GM23338 (cell line): Measurements from ENCODE around the gene CMSS1. TPM values are rescaled to one million over a fixed set of nuclear protein-coding genes. Genes with fewer than 3 reads are reported as not detected.

Experiments
- ATAC-seq: fragments of 200-7000 bp; cut with Tn5 transposase; 3 replicates; pipeline ENCODE4 v1.9.1; 2020
- DNase-seq: peaks from one replicate; pipeline ENCODE4 v3.0.0-alpha.2; 2015; ENCODE audit warnings: low spot score
- H2AFZ ChIP-seq: fragments of 200-600 bp; sonication (generic); 2 replicates; pipeline ENCODE4 v1.8.0; 2016; ENCODE audit warnings: antibody characterized with exemption, mild to moderate bottlenecking, moderate library complexity
- H3F3A ChIP-seq: fragments of 200-600 bp; sonication (generic); replicated peaks from 2 replicates; pipeline ENCODE4 v1.8.0; 2017; ENCODE audit warnings: antibody characterized with exemption, mixed run types, low read depth
- H3K27ac ChIP-seq: fragments of 200-600 bp; sonication (generic); 2 replicates; pipeline ENCODE4 v1.6.1; 2016; ENCODE audit warnings: low read depth
- H3K27me3 ChIP-seq: fragments of 200-600 bp; sonication (generic); 2 replicates; pipeline ENCODE4 v1.8.0; 2016; ENCODE audit warnings: mild to moderate bottlenecking, mixed run types, moderate library complexity; ENCODE audit not compliant: insufficient read depth
- H3K36me3 ChIP-seq: fragments of 200-600 bp; sonication (generic); 2 replicates; pipeline ENCODE4 v1.8.0; 2016; ENCODE audit warnings: mild to moderate bottlenecking; ENCODE audit not compliant: insufficient read depth
- H3K4me1 ChIP-seq: fragments of 200-600 bp; sonication (generic); 2 replicates; pipeline ENCODE4 v1.8.0; 2016; ENCODE audit warnings: mild to moderate bottlenecking, moderate library complexity; ENCODE audit not compliant: insufficient read depth
- H3K4me2 ChIP-seq: fragments of 200-600 bp; sonication (generic); 2 replicates; pipeline ENCODE4 v1.7.1; 2017; ENCODE audit warnings: mixed run types
- H3K4me3 ChIP-seq: fragments of 200-600 bp; sonication (generic); 2 replicates; pipeline ENCODE4 v1.6.1; 2016; ENCODE audit warnings: mixed run types
- H3K79me2 ChIP-seq: fragments of 200-600 bp; sonication (generic); replicated peaks from 2 replicates; pipeline ENCODE4 v1.8.0; 2017; ENCODE audit warnings: mild to moderate bottlenecking; ENCODE audit not compliant: insufficient read depth
- H3K9me2 ChIP-seq: fragments of 200-600 bp; sonication (generic); 2 replicates; pipeline ENCODE4 v1.8.0; 2017; ENCODE audit not compliant: insufficient read depth
- H4K20me1 ChIP-seq: fragments of 200-600 bp; sonication (generic); replicated peaks from 2 replicates; pipeline ENCODE4 v1.8.0; 2017; ENCODE audit warnings: mild to moderate bottlenecking; ENCODE audit not compliant: insufficient read depth
- H3K27ac Mint-ChIP-seq: 2 replicates; pipeline ENCODE4 v1.8.0; 2020; ENCODE audit warnings: inconsistent platforms, mild to moderate bottlenecking, moderate library complexity, mixed read lengths
- H3K27me3 Mint-ChIP-seq: 3 replicates; pipeline ENCODE4 v1.8.0; 2022; ENCODE audit warnings: low read depth, mild to moderate bottlenecking, moderate library complexity, mixed read lengths, inconsistent platforms; ENCODE audit not compliant: insufficient read depth, poor library complexity
- H3K36me3 Mint-ChIP-seq: 3 replicates; pipeline ENCODE4 v1.8.0; 2021; ENCODE audit warnings: low read depth, mild to moderate bottlenecking, inconsistent platforms, moderate library complexity, mixed read lengths
- H3K4me1 Mint-ChIP-seq: 3 replicates; pipeline ENCODE4 v1.8.0; 2020; ENCODE audit warnings: mild to moderate bottlenecking, inconsistent platforms, mixed read lengths
- H3K4me3 Mint-ChIP-seq: 3 replicates; pipeline ENCODE4 v1.8.0; 2021; ENCODE audit warnings: moderate library complexity, mild to moderate bottlenecking, inconsistent platforms, mixed read lengths
- H3K9me3 Mint-ChIP-seq: 3 replicates; pipeline ENCODE4 v1.8.0; 2020; ENCODE audit warnings: moderate library complexity, mild to moderate bottlenecking, inconsistent platforms, mixed read lengths
- EZH2phosphoT487 ChIP-seq: fragments of 200-600 bp; sonication (generic); IDR thresholded peaks from one replicate; pipeline ENCODE4 v1.8.1; 2018; ENCODE audit warnings: antibody characterized with exemption; ENCODE audit not compliant: unreplicated experiment
- JUNB ChIP-seq: IDR thresholded peaks from one replicate; pipeline ENCODE4 v1.6.1; 2016; ENCODE audit warnings: antibody characterized with exemption; ENCODE audit not compliant: unreplicated experiment
- NANOG ChIP-seq: IDR thresholded peaks from 2 replicates; pipeline ENCODE4 v1.6.1; 2016; ENCODE audit warnings: antibody characterized with exemption, borderline replicate concordance
- POLR2AphosphoS5 ChIP-seq: IDR thresholded peaks from 2 replicates; pipeline ENCODE4 v1.6.1; 2016; ENCODE audit warnings: antibody characterized with exemption, low read depth
- ZNF114 ChIP-seq: fragments of 250-450 bp; sonication (Bioruptor Pico); IDR thresholded peaks from 2 replicates; pipeline ENCODE4 v1.5.0; 2020; ENCODE audit warnings: mild to moderate bottlenecking, moderate library complexity
- ZNF331 ChIP-seq: fragments of 250-450 bp; sonication (Bioruptor Pico); IDR thresholded peaks from 2 replicates; pipeline ENCODE4 v1.5.0; 2020; ENCODE audit warnings: low read depth, mild to moderate bottlenecking, moderate library complexity
- polyA plus RNA-seq: library from polyadenylated mRNA; unstranded; fragments of >200 nt; fragmentation: Nextera tagmentation; extraction: Ambion mirVana; gene quantifications from 2 replicates; pipeline ENCODE4 v1.2.1, GENCODE V29; 2016
- total RNA-seq: library from RNA; depleted of rRNA; stranded (reverse); fragments of >200 nt; shearing (Covaris generic); gene quantifications from 2 replicates; pipeline ENCODE4 v1.2.3, GENCODE V29; 2014
- TF ChIP-seq, protein P1 (sequence below): IDR thresholded peaks from one replicate; pipeline ENCODE4 v1.6.1; 2018; ENCODE audit warnings: antibody characterized with exemption; ENCODE audit not compliant: unreplicated experiment
- TF ChIP-seq, protein P2 (sequence below): fragments of 250-450 bp; sonication (Bioruptor Pico); IDR thresholded peaks from 2 replicates; pipeline ENCODE4 v1.5.0; 2020; ENCODE audit warnings: mild to moderate bottlenecking, moderate library complexity

The CMSS1 gene
- total and polyA plus RNA-seq, 2 experiments from 2014 or later = 39.4 to 187 TPM

- Histone ChIP-seq H3K36me3 (peaks cover 10% of the 10 kb centered on the region; the same call in 1 of the 2 replicates), H4K20me1 (no peaks in the 10 kb centered on the region), H2AFZ (no peak overlapping the region), H3K4me1 (no peaks in the 10 kb centered on the region), H3K27me3 (no peaks in the 10 kb centered on the region), H3K79me2 (no peaks in the 10 kb centered on the region), H3K4me2 (no peak overlapping the region), H3K9me2 (no peaks in the 10 kb centered on the region), H3F3A (no peaks in the 10 kb centered on the region), H3K27ac (no peak overlapping the region), H3K4me3 (no peak overlapping the region)
- H3K4me3 Mint-ChIP-seq = no peak overlapping the region
- ATAC-seq (no peak), DNase-seq (no peak)
- H3K36me3 Mint-ChIP-seq = peaks cover 27% of the 10 kb centered on the region
- H3K27ac Mint-ChIP-seq = no peak overlapping the region
- peaks cover 6% of the 10 kb centered on the region for H3K4me1 Mint-ChIP-seq
- H3K9me3 Mint-ChIP-seq = peaks cover 17% of the 10 kb centered on the region
- no peaks in the 10 kb centered on the region for H3K27me3 Mint-ChIP-seq
- no peak for TF ChIP-seq NANOG
These were observed 336.5 kb downstream of the CMSS1 start for GRCh38 chr3:100154171-100154570.

- no peak for DNase-seq
- Mint-ChIP-seq H3K9me3 (peaks cover 17% of the 10 kb centered on the region), H3K27ac (no peak overlapping the region), H3K27me3 (no peaks in the 10 kb centered on the region), H3K36me3 (peaks cover 25% of the 10 kb centered on the region), H3K4me3 (no peak overlapping the region), H3K4me1 (peaks cover 3% of the 10 kb centered on the region; the same call in 2 of the 3 replicates)
- H3K36me3 ChIP-seq = peaks cover 10% of the 10 kb centered on the region; the same call in 1 of the 2 replicates
- no peaks in the 10 kb centered on the region for H3K27me3 ChIP-seq
- H2AFZ ChIP-seq = no peak overlapping the region
- no peaks in the 10 kb centered on the region for H3K4me1 ChIP-seq
- H3K4me2 ChIP-seq = no peak overlapping the region
- H3K4me3 ChIP-seq = no peak overlapping the region
- TF ChIP-seq ZNF331 (CRISPR knock-in tag) (no peak), EZH2phosphoT487 (no peak), JUNB (no peak), ZNF114 (no peak), POLR2AphosphoS5 (no peak)
- TF ChIP-seq, protein P1, sequence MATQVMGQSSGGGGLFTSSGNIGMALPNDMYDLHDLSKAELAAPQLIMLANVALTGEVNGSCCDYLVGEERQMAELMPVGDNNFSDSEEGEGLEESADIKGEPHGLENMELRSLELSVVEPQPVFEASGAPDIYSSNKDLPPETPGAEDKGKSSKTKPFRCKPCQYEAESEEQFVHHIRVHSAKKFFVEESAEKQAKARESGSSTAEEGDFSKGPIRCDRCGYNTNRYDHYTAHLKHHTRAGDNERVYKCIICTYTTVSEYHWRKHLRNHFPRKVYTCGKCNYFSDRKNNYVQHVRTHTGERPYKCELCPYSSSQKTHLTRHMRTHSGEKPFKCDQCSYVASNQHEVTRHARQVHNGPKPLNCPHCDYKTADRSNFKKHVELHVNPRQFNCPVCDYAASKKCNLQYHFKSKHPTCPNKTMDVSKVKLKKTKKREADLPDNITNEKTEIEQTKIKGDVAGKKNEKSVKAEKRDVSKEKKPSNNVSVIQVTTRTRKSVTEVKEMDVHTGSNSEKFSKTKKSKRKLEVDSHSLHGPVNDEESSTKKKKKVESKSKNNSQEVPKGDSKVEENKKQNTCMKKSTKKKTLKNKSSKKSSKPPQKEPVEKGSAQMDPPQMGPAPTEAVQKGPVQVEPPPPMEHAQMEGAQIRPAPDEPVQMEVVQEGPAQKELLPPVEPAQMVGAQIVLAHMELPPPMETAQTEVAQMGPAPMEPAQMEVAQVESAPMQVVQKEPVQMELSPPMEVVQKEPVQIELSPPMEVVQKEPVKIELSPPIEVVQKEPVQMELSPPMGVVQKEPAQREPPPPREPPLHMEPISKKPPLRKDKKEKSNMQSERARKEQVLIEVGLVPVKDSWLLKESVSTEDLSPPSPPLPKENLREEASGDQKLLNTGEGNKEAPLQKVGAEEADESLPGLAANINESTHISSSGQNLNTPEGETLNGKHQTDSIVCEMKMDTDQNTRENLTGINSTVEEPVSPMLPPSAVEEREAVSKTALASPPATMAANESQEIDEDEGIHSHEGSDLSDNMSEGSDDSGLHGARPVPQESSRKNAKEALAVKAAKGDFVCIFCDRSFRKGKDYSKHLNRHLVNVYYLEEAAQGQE = no peak
- TF ChIP-seq, protein P2, sequence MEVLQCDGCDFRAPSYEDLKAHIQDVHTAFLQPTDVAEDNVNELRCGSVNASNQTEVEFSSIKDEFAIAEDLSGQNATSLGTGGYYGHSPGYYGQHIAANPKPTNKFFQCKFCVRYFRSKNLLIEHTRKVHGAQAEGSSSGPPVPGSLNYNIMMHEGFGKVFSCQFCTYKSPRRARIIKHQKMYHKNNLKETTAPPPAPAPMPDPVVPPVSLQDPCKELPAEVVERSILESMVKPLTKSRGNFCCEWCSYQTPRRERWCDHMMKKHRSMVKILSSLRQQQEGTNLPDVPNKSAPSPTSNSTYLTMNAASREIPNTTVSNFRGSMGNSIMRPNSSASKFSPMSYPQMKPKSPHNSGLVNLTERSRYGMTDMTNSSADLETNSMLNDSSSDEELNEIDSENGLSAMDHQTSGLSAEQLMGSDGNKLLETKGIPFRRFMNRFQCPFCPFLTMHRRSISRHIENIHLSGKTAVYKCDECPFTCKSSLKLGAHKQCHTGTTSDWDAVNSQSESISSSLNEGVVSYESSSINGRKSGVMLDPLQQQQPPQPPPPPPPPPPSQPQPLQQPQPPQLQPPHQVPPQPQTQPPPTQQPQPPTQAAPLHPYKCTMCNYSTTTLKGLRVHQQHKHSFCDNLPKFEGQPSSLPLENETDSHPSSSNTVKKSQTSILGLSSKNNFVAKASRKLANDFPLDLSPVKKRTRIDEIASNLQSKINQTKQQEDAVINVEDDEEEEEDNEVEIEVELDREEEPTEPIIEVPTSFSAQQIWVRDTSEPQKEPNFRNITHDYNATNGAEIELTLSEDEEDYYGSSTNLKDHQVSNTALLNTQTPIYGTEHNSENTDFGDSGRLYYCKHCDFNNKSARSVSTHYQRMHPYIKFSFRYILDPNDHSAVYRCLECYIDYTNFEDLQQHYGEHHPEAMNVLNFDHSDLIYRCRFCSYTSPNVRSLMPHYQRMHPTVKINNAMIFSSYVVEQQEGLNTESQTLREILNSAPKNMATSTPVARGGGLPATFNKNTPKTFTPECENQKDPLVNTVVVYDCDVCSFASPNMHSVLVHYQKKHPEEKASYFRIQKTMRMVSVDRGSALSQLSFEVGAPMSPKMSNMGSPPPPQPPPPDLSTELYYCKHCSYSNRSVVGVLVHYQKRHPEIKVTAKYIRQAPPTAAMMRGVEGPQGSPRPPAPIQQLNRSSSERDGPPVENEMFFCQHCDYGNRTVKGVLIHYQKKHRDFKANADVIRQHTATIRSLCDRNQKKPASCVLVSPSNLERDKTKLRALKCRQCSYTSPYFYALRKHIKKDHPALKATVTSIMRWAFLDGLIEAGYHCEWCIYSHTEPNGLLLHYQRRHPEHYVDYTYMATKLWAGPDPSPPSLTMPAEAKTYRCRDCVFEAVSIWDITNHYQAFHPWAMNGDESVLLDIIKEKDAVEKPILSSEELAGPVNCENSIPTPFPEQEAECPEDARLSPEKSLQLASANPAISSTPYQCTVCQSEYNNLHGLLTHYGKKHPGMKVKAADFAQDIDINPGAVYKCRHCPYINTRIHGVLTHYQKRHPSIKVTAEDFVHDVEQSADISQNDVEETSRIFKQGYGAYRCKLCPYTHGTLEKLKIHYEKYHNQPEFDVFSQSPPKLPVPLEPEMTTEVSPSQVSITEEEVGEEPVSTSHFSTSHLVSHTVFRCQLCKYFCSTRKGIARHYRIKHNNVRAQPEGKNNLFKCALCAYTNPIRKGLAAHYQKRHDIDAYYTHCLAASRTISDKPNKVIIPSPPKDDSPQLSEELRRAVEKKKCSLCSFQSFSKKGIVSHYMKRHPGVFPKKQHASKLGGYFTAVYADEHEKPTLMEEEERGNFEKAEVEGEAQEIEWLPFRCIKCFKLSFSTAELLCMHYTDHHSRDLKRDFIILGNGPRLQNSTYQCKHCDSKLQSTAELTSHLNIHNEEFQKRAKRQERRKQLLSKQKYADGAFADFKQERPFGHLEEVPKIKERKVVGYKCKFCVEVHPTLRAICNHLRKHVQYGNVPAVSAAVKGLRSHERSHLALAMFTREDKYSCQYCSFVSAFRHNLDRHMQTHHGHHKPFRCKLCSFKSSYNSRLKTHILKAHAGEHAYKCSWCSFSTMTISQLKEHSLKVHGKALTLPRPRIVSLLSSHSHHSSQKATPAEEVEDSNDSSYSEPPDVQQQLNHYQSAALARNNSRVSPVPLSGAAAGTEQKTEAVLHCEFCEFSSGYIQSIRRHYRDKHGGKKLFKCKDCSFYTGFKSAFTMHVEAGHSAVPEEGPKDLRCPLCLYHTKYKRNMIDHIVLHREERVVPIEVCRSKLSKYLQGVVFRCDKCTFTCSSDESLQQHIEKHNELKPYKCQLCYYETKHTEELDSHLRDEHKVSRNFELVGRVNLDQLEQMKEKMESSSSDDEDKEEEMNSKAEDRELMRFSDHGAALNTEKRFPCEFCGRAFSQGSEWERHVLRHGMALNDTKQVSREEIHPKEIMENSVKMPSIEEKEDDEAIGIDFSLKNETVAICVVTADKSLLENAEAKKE (CRISPR knock-in tag) = no peak
- no peak for ATAC-seq
- H3K27ac ChIP-seq = no peak overlapping the region
- no peaks in the 10 kb centered on the region for H4K20me1 ChIP-seq
- no peaks in the 10 kb centered on the region for H3K79me2 ChIP-seq
- H3F3A ChIP-seq = no peaks in the 10 kb centered on the region
- no peaks in the 10 kb centered on the region for H3K9me2 ChIP-seq
These were observed 337.5 kb downstream of the CMSS1 start for GRCh38 chr3:100155128-100155527.
